Kidney capillary endothelial cell (primary cell): Measurements from ENCODE around the gene STXBP1.
A peak's percentile ranks its signal among the peaks of the same experiment; 100 is the strongest.

Experiments
- DNase-seq: peaks from one replicate; pipeline ENCODE4 v3.0.0-alpha.2; 2018; ENCODE audit warnings: low spot score

The STXBP1 gene

DNA sequence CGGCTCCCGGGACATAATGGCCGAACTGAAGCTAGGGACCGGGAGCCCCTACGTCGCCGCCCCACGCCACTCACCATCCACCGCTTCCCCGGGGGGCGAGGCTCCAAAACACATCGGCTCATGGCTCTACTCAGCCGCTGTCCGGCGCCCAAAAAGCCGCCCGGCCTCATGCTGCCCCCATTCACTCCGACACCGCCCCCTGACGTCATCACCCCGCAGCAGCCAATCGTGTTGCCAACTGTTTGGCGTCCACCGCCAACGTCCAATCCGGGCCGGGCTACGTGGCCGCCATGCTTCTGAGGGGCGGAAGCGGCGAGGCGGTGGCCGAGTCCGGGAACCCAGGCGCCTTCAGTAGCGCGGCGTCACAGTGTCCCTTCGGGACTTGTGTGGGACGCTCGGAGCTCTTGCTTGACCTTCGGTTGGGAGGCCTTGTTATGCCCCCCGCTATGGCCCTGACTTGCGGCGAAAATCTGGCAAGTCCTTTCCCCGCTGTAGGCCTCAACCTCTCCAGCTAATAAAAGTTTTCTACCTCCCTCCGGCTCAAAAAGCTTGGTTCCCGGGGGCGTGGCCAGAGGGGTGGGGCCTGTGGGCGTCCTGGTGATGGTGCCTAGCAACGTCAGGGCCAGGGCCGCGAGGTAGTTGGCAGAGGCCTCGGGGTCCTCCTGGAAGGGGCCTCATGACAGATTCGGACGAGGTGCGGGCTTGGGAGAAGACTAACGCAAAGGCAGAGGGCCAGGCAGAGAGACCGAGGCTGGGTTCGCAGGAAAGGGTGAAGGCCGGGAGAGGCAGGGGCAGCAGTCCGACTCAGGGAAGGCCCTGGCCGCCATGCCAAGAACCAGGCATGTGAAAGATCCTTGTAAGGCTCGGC is 103.6 kb downstream of the STXBP1 start, which contains the start of the genes PTRH1 and TTC16:
Gene PTRH1 (minus strand): TSS at position 194 of the 868 bp plus-strand sequence. CDS start 24 bp downstream, at position 170.
Gene TTC16 (plus strand): TSS at position 610 of the 868 bp plus-strand sequence. CDS start 67 bp downstream, at position 677.
- peak; percentile 95 for DNase-seq

DNA sequence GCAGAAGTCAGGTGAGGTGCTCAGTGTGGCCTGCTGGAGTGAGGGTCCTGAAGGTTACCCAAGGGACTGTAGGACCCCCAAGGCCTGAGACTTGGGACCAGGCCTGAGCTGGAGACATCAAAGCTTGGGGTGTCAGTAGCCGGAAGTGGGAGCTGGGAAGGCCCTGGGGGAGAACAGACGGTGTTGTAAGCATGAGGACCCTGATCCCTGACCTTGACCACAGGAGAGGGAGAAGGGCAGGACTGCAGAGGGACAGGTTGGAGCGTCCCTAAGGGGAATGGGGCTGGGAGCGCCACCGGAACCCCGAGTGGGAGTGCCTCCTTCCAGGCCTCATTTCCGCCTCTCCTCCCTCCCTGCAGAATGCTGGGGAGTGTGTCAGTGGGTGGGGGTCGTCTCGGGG is 104.3 kb downstream of the STXBP1 start:
- DNase-seq, result no peak

DNA sequence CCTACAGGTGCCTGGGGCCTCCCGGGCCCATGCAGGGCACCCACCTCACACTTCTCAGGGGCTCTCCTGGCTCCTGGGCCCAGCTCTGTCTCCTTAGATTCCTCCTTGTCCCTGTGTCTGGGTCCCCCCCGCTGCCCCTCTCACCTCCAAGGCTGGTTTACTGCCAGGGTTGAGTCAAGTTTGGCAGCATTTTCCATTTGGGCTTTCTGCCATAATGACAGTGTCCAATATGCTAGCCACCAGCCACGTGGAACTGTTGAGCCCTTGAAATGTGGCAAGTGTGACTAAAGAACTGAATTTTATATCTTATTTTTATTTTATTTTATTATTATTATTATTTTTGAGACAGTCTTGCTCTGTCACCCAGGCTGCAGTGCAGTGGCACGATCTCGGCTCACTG is 105.7 kb downstream of the STXBP1 start:
- no peak for DNase-seq

DNA sequence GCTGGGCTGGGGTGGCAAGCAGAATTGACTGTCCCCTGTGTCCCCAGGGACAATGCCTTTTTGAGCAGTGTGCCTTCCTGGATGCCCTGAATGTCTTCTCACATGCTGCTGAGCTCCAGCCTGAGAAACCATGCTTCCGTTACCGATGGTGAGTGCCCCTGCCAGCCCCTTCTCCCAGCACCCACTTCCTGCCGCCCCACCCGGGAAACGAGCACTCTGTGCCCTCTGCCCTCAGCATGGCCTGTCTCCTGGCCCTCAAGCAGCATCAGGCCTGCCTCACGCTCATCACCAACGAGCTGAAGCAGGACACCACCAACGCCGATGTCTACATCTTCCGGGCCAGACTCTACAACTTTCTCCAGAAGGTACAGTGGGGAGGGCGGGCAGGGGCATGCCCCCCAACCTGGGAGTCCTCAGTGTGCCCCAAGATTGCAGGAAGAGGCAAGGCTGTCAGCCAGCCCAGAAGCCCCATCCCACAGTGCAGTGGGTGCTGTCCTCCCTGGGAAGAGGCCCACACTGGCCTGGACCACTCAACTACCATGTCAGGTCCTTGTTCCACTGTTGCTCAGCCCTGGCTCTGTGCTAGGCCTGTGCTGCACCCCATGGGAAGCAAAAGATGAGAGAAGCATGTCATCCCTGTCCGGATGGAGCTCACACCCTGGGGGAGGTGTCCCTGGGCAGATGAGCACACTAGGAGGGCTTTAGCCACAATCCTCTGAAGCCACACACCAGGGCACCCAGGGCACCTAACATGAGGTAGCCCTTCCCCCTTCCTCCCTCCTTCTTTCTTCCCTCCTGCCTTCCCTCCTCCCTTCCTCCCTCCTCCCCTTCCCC is 108.2 kb downstream of the STXBP1 start:
- DNase-seq, result no peak

DNA sequence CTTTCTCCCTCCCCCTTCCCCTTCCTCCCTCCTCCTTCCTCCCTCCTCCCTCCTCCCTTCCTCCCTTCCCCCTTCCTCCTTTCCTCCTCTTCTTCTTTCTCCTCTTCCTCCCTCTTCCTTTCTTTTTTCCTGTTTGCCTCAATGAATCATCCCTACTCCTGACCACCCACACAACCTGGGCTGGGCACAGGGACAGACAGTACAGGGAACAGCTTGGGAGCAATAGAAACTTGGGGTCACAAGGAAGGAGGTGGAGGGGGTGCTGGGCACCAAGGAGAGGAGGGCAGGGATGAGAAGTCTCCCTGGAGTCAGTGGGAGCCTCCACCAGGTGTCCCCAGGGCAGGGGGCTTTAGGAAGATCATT is 108.8 kb downstream of the STXBP1 start:
- DNase-seq, result no peak

DNA sequence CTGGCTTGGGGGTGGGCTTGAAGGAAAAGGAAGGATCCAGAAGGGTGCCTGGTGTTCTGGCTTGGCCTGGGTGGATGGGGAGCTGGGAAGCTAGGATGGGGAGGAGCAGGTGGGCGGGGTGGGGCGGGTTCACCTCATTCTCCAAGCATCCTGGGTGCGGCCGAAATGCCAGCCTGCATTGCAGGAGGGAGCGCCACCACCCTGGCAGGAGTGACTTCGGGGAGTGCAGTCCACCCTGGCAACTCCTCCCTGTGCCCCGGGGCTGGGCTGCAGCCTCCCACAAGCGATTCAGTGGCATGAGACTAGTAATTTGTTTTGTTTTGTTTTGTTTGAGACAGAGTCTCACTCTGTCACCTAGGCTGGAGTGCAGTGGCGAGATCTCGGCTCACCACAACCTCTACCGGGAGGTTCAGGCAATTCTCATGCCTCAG is 109.3 kb downstream of the STXBP1 start:
- DNase-seq, result no peak

DNA sequence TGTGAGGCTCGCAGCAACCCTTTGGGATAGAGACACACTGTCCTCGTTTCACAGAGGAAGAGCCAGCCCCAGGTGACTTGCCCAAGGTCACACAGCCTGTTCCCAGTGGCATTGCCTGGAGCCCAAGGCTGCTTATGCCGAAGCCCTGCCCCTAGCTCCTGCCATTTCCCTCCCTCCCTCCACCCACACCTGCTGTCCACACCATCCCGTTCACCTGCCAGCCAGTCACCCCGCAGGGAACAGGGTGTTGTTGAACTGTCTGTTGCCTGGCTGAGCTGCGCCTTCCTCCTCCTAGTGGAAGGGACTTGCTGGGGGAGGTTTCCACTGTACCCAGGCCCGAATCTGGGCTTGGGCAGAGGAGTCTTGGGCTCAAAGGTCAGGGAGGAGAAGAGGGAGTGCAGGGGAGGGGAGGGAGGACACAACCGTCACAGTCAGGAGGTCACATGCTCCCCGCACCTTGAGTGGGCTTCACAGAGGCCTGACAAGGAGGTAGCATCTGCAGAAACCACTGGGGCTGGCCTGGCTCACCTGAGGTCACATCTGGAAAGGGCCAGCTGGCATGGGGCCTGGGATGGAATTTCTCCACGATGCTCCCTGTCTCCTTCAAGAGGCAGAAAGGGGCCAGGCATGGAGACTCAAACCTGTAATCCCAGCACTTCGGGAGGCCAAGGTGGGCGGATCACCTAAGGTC is 110.1 kb downstream of the STXBP1 start:
- no peak for DNase-seq

DNA sequence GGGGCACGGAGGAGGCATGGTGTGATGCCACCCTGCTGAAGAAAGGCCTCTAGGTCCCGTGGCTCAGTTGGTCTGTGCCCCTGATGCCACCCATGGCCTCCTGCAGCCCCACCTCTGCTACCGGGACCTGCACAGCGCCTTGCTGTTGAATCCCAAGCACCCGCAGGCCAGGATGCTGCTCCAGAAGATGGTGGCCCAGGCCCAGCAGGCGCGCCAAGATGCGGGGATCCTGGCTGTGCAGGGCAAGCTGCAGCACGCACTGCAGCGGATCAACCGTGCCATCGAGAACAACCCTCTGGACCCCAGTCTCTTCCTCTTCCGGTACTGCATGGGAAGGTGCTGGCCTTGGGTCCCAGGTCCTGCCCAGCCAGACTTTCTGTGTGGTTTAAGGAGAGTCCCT is 110.9 kb downstream of the STXBP1 start:
- no peak for DNase-seq

DNA sequence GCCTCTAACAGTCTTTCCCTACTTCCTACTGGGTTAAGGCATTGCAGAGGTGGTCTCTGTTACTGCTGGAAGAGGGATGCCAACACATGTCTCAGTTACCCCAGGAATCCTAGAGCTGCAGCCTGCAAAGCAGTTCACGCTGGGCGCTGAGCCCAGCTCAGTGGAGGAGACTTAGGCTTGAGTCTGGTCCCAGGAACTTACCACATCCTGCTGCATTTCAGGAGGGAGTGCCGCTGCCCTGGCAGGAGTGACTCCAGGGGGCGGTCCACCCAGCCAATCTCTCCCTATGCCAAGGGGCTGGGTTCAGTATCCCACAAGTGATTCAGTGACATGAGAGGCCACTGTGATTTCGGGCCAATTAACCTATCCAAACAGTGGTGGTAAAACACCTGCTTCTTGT is 111.4 kb downstream of the STXBP1 start:
- no peak for DNase-seq

DNA sequence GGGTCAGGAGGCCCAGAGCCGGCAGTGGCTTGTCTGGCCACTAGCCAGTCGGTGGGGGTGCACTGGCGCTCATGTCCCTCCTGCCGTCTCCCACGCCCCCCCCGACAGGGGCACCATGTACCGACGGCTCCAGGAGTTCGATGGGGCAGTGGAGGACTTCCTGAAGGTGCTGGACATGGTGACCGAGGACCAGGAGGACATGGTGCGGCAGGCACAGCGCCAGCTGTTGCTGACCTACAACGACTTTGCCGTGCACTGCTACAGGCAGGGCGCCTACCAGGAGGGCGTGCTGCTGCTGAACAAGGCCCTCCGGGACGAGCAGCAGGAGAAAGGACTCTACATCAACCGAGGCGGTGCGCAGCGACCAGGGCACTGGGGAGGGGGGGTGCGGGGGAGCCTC is 111.9 kb downstream of the STXBP1 start:
- no peak for DNase-seq

DNA sequence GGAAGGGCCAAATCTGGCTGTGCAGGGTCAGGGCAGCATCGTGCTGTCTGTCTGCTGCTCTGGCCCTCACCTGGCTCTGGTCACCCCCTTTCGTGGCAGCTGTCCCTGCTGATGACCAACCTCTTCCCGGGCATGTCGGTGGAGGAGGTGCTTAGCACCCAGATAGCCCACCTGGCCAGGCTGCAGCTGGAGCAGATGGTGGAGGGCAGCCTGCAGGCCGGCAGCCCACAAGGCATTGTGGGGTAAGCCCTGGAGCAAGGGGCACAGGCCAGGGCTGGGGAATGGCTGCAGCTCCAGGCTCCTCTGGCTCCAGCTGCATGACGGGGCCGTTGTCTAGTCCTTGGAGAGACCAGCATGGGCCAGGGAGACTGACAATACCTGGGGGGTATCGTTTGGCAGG is 114.8 kb downstream of the STXBP1 start:
- DNase-seq, result no peak

DNA sequence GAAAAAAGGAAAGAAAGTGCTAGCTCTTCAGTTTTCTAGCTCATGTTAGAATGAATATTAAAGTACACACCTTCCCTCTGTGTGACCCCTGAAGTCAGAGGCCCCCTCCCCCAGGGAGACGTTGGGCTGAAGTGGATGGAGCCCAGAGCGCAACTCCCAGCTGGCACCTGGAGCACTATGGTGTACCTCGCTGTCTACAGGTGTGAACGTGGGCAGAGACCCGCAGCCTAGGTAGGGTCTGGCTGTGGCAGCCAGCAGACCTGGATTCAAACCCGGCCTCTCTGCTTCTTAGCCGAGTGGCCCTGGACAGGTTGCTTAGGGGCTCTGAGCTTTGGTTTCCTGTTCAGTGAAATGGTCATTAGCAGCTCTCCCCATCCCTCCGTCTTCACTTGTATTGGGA is 116.7 kb downstream of the STXBP1 start:
- no peak for DNase-seq

DNA sequence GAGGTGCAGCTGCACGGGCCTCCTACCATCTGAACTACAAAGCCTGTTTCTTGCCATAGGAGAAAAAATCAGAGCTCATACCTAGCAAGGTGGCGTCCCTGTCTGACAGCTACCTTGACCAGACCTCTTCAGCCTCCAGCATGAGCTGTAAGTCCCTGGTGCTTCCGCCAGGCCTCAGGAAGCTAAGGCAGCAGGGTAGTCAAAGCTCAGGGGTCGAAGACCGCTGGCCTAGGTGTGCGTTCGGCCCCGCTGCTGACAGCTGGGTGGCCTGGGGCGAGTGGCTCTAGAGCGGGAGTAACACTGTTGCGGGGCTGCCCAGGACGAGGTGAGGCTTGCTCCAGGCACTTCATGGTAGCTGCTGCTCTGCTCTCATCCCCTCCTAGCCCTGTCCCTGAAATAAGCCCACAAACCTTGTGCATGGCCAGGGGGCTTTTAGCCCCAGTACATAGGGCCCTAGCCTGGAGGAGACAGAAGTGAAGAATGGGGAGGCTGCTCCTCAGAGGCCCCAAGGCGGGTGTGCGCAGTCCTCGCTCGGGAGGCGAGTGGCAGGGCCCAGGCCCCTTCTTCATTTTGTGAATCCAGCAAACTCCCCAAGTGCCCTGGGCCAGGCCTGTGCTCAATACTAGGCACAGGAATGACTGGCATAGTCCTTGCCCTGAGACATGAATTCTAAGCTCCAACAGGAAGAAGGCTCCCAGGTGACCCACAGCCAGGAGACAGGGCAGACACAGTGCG is 117.6 kb downstream of the STXBP1 start:
- no peak for DNase-seq

DNA sequence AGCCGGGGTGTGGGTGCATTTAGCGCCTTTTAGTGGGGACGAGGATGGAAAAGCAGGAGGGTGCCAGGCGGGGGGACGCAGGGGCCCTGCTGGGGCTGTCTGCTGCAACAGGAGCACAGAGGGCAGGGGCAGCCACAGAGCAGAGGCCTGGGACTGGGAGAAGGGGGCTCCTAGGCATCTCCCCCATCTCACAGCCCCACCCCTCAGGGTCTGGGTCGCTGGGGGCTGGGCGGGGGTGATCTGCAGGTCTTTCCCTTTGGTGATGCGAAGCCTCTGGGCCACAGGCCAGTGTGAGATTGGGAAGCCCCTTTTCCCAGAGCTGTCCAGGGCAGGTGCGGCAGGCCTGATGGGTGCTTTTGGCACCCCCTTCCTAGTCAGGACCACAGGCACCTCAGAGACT is 118.2 kb downstream of the STXBP1 start:
- no peak for DNase-seq

DNA sequence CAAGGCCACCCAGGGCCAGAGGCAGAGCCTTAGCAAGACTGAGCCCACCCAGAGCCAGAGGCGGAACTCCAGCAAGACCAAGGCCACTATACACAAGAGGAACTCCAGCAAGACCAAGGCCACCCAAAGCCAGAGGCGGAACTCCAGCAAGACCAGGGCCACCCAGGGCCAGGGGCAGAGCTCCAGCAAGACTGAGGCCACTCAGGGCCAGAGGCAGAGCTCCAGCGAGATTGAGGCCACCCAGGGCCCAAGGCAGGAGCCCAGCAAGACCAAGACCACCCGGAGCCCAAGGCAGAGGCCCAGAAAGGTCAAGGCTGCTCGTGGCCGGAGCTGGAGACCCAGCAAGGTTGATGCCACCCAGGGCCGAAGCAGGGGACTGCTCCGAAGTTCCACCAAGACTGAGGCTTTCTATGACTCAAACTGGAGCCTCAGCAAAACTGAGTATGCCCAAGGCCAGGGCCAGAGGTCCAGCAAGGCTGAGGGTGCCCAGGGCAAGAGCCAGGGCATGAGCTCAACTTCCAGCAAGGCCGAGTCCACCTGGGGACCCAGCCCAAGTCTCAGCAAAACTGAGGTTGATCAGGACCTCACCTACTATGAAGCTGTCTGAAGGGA is 118.8 kb downstream of the STXBP1 start:
- DNase-seq, result no peak

DNA sequence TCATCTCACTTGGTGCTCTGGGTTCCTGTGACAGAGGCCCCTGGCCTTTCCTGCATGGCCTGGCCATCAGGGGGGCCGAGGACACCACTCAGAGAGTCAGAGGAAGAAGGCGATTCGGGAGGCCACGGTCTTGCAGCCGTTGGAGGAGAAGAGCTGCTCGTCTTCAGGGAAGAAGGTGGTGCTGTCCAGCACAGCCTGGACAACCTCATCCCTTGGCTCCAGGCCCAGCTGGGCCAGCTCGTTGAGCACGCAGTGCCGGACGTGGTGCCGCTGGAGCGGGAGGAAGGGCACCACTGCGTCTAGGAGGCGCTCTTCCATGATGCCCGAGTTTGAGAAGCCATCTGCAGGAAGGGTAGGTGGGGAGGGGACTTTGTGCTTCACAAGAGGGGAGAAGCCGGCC is 119.9 kb downstream of the STXBP1 start:
- no peak for DNase-seq

DNA sequence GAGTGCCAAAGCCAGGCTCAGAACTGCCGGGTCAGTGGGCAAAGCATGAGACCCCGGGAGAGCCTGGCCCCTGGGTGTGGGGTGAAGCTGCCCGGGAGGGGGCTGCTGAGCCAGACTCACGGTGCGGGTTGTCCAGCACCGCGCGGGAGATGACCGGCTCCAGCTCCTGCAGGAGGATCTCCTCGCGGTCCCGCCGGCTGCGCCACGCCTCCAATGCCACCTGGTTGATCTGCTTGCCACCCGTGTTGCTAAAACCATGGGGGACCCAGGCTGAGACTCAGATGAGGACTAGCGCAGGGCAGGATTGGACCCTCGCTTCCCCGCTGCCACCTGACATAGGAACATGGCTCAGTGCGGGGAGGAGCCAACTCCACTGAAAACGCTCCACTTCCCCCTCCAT is 120.4 kb downstream of the STXBP1 start:
- DNase-seq, result no peak

DNA sequence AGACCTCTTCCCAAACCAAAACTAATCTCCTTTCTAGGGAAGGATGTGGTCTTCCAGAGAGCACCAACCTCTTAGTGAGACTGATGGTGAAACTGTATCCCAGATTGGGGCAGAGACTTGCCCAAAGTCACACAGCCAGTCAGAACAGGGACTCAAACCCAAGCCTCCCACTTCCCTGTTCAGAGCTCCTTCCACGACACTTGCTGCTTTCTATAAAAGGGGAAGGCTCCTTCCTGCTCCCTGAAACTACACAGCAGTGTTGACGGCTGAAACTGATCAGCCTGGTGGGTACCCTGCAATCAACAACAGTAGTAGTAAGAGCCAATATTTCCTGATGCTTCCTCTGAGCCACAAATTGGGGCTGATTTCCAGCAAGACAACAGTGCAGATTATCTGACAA is 121.5 kb downstream of the STXBP1 start:
- DNase-seq, result no peak

DNA sequence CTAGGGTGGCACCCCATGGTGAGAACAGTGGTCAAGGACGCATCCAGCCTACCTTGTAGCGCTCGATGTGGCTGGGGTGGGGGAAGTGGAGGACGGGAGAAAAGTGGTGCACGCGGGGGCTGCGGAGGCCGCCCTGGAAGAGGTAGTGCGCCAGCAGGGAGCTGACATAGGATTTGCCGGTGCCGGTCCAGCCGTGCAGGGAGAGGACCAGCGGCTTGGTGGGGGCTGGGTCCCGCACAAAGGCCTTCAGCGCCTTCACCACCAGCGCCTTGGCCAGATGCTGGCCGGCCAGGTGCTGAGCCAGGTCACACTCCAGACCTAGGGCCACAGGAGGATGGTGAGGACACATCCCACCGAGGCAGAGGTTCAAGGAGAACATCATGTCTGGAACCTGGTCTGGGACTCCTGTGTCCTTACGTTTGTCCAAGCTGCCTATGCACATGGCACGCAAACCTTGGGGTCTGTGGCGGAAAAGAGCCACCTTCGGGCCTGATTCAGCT is 122.2 kb downstream of the STXBP1 start:
- no peak for DNase-seq

DNA sequence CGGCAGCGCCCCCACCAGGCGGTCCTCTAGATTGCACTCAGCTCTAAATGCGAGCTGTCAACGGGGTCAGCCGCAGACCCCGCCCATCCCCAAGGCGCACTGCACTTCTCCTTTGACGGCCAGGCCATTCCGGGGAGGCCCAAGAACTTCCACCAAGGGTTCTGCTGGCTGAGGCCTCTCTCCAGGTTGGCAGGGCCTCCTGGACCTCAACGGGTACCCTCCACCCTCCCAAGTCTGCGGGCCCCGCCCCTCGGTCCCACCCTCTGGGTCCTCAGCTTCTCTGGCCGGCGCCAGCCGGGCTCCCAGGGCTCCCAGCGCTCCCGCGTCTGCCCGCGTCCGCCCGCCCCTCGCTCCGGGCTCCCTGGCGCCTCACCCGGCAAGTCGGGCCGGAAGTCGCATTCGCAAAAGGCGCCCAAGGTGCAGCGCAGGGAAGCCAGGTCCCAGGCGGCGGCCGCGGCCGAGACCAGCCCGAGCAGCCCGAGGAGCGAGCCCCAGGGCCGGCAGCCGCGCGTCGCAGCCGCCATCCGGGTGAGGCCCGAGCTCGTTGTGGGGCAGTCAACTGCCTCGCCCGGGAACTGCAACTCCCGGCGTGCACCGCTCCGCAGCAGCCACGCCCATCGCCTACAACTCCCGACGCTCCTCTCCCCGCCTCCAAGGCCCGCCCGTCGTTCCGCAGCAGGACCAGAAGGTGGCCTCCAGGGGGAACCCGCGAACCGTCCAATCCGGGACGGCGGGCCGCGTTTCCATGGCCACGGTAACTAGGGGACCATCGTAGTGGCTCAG is 122.9 kb downstream of the STXBP1 start, which contains the start of gene TOR2A:
Gene TOR2A (minus strand): TSS at position 548 of the 783 bp plus-strand sequence. CDS start 24 bp downstream, at position 524.
- peak; percentile 98 for DNase-seq
